Mesendoderm (in vitro differentiated cells): ENCODE data around the gene LAMA3.

Experiments used
- DNase-seq: peaks from one replicate; pipeline ENCODE4 v3.0.0; 2013
- H2AK5ac ChIP-seq: 2 replicates; pipeline ENCODE4 v1.6.1; 2013; ENCODE audit warnings: low read length, inconsistent platforms
- H2BK120ac ChIP-seq: 2 replicates; pipeline ENCODE4 v1.6.1; 2013; ENCODE audit warnings: low read depth, mild to moderate bottlenecking, low read length, moderate library complexity, mixed read lengths
- H2BK15ac ChIP-seq: replicated peaks from 2 replicates; pipeline ENCODE4 v1.6.1; 2013; ENCODE audit warnings: low read depth, mild to moderate bottlenecking, moderate library complexity
- H2BK5ac ChIP-seq: 2 replicates; pipeline ENCODE4 v1.6.1; 2013; ENCODE audit warnings: low read length, inconsistent platforms
- H3K18ac ChIP-seq: 2 replicates; pipeline ENCODE4 v1.6.1; 2013; ENCODE audit warnings: mild to moderate bottlenecking, low read length, mixed read lengths
- H3K23ac ChIP-seq: one replicate; pipeline ENCODE4 v1.6.1; 2013; ENCODE audit warnings: low read length
- H3K27ac ChIP-seq: 2 replicates; pipeline ENCODE4 v1.5.1; 2013; ENCODE audit warnings: low read depth, mild to moderate bottlenecking, inconsistent platforms, low read length, moderate library complexity
- H3K27me3 ChIP-seq: 2 replicates; pipeline ENCODE4 v1.6.1; 2013; ENCODE audit warnings: low read length, control low read depth, mild to moderate bottlenecking, inconsistent platforms; ENCODE audit not compliant: insufficient read depth, poor library complexity
- H3K36me3 ChIP-seq: 2 replicates; pipeline ENCODE4 v1.6.1; 2013; ENCODE audit warnings: low read length, inconsistent platforms; ENCODE audit not compliant: control insufficient read depth, insufficient read depth
- H3K4ac ChIP-seq: one replicate; pipeline ENCODE4 v1.6.1; 2013; ENCODE audit warnings: low read depth, mild to moderate bottlenecking, low read length, moderate library complexity
- H3K4me1 ChIP-seq: 2 replicates; pipeline ENCODE4 v1.6.1; 2013; ENCODE audit warnings: low read depth, low read length, inconsistent platforms; ENCODE audit not compliant: control insufficient read depth
- H3K4me2 ChIP-seq: 2 replicates; pipeline ENCODE4 v1.6.1; 2013; ENCODE audit warnings: low read length
- H3K4me3 ChIP-seq: 2 replicates; pipeline ENCODE4 v1.5.1; 2013; ENCODE audit warnings: mild to moderate bottlenecking, low read length
- H3K56ac ChIP-seq: one replicate; pipeline ENCODE4 v1.6.1; 2013; ENCODE audit warnings: low read length
- H3K79me1 ChIP-seq: 2 replicates; pipeline ENCODE4 v1.6.1; 2013; ENCODE audit warnings: low read length, inconsistent platforms
- H3K79me2 ChIP-seq: 2 replicates; pipeline ENCODE4 v1.6.1; 2013; ENCODE audit warnings: mild to moderate bottlenecking, low read length; ENCODE audit not compliant: control insufficient read depth, insufficient read depth
- H3K9ac ChIP-seq: 2 replicates; pipeline ENCODE4 v1.6.1; 2013; ENCODE audit warnings: low read length, inconsistent platforms
- H4K5ac ChIP-seq: one replicate; pipeline ENCODE4 v1.6.1; 2013; ENCODE audit warnings: low read length
- H4K8ac ChIP-seq: one replicate; pipeline ENCODE4 v1.6.1; 2013; ENCODE audit warnings: low read depth, mild to moderate bottlenecking, control low read depth, low read length, moderate library complexity
- WGBS: extraction: QIAGEN DNeasy Blood & Tissue Kit; methylation state at CpG from one replicate; pipeline ENCODE4 v1.1.7; 2013; ENCODE audit warnings: low lambda C conversion rate, missing lambda C conversion rate; ENCODE audit not compliant: insufficient coverage; ENCODE audit errors: extremely low coverage; 5-methylcytosine and 5-hydroxymethylcytosine counted together

LAMA3 gene

DNA sequence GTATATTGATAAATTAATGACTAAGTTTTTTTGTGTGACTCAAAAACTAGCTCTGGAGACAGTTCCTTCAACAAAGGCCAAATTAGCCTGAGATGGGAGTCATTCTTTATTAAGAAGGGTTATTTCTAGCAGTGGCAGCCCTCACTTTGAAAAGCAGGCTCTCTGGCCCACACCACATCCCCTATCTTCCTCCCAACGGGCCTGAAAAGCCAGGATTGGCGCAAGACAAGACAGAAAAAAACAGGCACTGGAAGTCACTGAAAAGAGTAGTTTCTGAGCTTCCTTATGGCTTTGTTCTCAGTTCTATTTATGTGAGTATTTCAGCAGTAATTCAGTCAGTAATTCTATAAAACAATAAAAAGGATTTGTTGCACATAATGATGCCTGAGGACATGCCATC is 149.0 kb downstream of the LAMA3 start:
- H3K56ac ChIP-seq: no peak overlapping the region
- H2AK5ac ChIP-seq: no peak overlapping the region
- H2BK15ac ChIP-seq: no peak overlapping the region
- H3K9ac ChIP-seq: no peak overlapping the region
- no peak overlapping the region for H3K23ac ChIP-seq
- no peak overlapping the region for H2BK5ac ChIP-seq
- H3K4me3 ChIP-seq: no peak overlapping the region
- no peaks in the 10 kb centered on the region for H3K79me2 ChIP-seq
- no peaks in the 10 kb centered on the region for H3K27me3 ChIP-seq
- no peaks in the 10 kb centered on the region for H3K36me3 ChIP-seq
- no peak overlapping the region for H4K8ac ChIP-seq
- H3K4me2 ChIP-seq: no peak overlapping the region
- no peak for DNase-seq
- no CpG with 5 or more reads among the region's 2 CpGs for WGBS
- no peak overlapping the region for H3K27ac ChIP-seq
- H3K79me1 ChIP-seq: no peaks in the 10 kb centered on the region
- no peak overlapping the region for H3K18ac ChIP-seq
- H2BK120ac ChIP-seq: no peak overlapping the region
- H3K4ac ChIP-seq: no peak overlapping the region
- no peak overlapping the region for H4K5ac ChIP-seq
- H3K4me1 ChIP-seq: no peaks in the 10 kb centered on the region

DNA sequence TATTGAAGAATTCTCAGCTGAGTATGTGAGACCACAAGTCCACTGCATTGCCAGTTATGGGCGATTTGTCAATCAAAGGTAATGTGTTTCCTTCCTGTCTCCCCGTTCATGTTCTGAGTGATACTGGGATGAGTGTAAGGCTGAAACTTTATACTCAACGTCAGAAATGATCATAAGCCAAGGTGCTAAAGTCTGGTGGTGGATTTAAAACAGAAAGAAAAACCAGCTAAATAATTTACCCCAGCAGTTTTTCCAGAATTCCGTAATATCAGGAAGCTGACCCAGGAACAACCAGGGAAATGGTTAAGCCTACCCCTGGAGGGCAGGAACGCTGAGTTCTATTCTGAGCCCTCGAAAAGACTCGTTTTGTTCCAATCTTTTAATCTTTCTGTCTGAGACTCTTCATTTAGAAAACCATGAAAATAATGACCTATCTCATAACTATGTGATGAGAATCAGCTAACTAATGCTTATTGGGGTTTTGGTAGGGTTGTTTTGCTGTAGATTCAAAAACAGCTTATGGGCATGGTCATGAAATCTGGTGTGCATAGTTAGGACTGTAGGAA is 149.6 kb downstream of the LAMA3 start:
- Histone ChIP-seq H3K4me2 (no peak overlapping the region), H3K4me3 (no peak overlapping the region), H2BK120ac (no peak overlapping the region), H3K18ac (no peak overlapping the region), H3K79me1 (no peaks in the 10 kb centered on the region), H4K5ac (no peak overlapping the region), H3K79me2 (no peaks in the 10 kb centered on the region), H3K56ac (no peak overlapping the region), H3K27me3 (no peaks in the 10 kb centered on the region), H3K23ac (no peak overlapping the region), H3K4me1 (no peaks in the 10 kb centered on the region), H4K8ac (no peak overlapping the region), H2BK15ac (no peak overlapping the region), H3K27ac (no peak overlapping the region), H3K4ac (no peak overlapping the region), H2AK5ac (no peak overlapping the region), H2BK5ac (no peak overlapping the region), H3K9ac (no peak overlapping the region), H3K36me3 (no peaks in the 10 kb centered on the region)
- DNase-seq: no peak
- WGBS: no CpG with 5 or more reads among the region's 7 CpGs

DNA sequence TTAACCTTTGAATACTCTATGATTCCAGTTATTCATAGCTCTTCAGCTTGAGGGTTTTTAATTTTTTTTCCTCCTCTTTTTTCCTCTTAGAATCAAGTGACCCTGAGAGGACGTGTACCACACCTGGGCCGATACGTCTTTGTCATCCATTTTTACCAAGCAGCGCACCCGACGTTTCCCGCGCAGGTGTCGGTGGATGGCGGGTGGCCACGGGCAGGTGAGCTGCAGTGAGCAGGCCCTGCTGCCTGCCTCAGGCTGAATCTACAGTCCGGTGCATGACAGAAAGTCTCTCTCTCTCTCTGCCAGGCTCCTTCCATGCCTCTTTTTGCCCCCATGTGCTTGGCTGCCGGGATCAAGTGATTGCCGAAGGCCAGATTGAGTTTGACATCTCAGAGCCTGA is 153.1 kb downstream of the LAMA3 start:
- H3K18ac ChIP-seq: no peak overlapping the region
- H3K4ac ChIP-seq: no peak overlapping the region
- DNase-seq: no peak
- no peak overlapping the region for H2BK5ac ChIP-seq
- H3K4me2 ChIP-seq: no peak overlapping the region
- no peak overlapping the region for H2BK15ac ChIP-seq
- H3K56ac ChIP-seq: no peak overlapping the region
- no peaks in the 10 kb centered on the region for H3K79me1 ChIP-seq
- H3K27ac ChIP-seq: no peak overlapping the region
- H3K79me2 ChIP-seq: no peaks in the 10 kb centered on the region
- no peak overlapping the region for H3K9ac ChIP-seq
- no peak overlapping the region for H3K23ac ChIP-seq
- H2AK5ac ChIP-seq: no peak overlapping the region
- no peak overlapping the region for H3K4me3 ChIP-seq
- no peak overlapping the region for H4K5ac ChIP-seq
- H3K27me3 ChIP-seq: no peaks in the 10 kb centered on the region
- H2BK120ac ChIP-seq: no peak overlapping the region
- H3K36me3 ChIP-seq: no peaks in the 10 kb centered on the region
- peaks cover 3% of the 10 kb centered on the region for H3K4me1 ChIP-seq
- no CpG with 5 or more reads among the region's 14 CpGs for WGBS
- H4K8ac ChIP-seq: no peak overlapping the region

DNA sequence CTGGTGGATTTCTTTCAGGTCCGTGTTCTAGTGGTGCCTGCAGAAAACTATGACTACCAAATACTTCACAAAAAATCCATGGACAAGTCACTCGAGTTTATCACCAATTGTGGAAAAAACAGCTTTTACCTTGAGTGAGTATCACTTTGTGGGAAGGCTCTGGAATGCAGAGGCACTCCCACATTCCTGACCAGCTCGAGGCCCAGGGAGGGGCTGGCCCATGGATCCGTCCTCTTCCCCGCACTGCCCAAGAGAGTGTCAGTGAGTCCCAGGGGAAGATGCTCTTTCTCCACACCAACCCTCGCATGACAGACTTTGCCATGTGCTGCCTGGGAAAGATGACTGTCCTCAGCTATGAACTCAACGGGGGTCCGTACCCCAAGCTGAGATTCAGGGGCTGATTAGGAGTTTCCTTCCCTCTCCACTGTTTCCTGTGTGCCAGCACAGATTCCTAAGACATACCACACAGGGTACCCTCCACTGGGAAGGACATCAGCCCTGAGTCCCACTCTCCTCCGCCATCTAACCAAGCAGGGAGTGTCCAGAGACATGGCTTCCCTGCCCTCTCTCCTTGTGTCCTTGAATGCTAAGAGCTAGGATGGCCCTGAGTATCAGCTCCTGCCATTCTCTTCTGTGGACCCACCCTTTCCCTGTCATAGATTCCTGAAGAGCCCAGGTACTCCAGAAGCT is 155.9 kb downstream of the LAMA3 start:
- H3K4ac ChIP-seq: no peak overlapping the region
- WGBS: no CpG with 5 or more reads among the region's 9 CpGs
- peak; percentile 75 for DNase-seq

DNA sequence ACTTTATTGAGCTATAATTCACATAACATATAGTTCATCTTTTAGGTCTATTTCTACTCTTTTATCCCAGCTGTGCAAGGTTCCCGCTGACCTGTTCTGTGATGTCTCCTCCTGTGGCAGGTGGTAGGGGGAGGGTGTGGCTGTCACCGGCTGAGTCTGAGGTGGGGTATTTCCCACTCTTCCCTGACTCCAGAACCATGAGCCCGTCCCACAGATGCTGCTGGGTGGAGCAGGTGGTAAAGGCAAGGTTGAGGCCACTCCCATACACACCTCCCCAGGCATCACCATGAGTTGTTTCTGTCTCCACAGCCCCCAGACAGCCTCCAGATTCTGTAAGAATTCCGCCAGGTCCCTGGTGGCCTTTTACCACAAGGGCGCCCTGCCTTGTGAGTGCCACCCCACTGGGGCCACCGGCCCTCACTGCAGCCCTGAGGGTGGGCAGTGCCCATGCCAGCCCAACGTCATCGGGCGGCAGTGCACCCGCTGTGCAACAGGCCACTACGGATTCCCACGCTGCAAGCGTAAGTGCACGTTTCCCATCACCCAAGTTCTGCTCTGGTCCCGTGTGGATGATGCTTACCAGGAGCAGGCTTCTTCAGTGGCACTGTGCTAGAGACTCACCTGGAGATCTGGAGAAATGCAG is 156.9 kb downstream of the LAMA3 start:
- Histone ChIP-seq H4K5ac (no peak overlapping the region), H4K8ac (no peak overlapping the region), H3K79me1 (no peaks in the 10 kb centered on the region), H2BK120ac (no peak overlapping the region), H3K23ac (no peak overlapping the region), H3K36me3 (no peaks in the 10 kb centered on the region), H3K9ac (no peak overlapping the region), H3K27me3 (no peaks in the 10 kb centered on the region), H3K4ac (no peak overlapping the region), H3K4me3 (no peak overlapping the region), H3K79me2 (no peaks in the 10 kb centered on the region), H3K18ac (no peak overlapping the region), H2BK5ac (no peak overlapping the region), H2BK15ac (no peak overlapping the region), H3K56ac (no peak overlapping the region), H3K4me1 (peaks cover 3% of the 10 kb centered on the region), H2AK5ac (no peak overlapping the region), H3K4me2 (no peak overlapping the region), H3K27ac (no peak overlapping the region)
- WGBS: no CpG with 5 or more reads among the region's 15 CpGs
- DNase-seq: no peak

More for the DNA sequence above, 155.9 kb downstream of the LAMA3 start:
- Histone ChIP-seq H3K4me1 (peaks cover 3% of the 10 kb centered on the region), H3K18ac (no peak overlapping the region), H3K36me3 (no peaks in the 10 kb centered on the region), H2BK120ac (no peak overlapping the region), H3K23ac (no peak overlapping the region), H3K9ac (no peak overlapping the region), H3K4me3 (no peak overlapping the region), H3K79me2 (no peaks in the 10 kb centered on the region), H3K27me3 (no peaks in the 10 kb centered on the region), H4K5ac (no peak overlapping the region), H2BK15ac (no peak overlapping the region), H3K56ac (no peak overlapping the region), H4K8ac (no peak overlapping the region), H3K4me2 (no peak overlapping the region), H2BK5ac (no peak overlapping the region), H2AK5ac (no peak overlapping the region), H3K79me1 (no peaks in the 10 kb centered on the region), H3K27ac (no peak overlapping the region)
